Measurements from ENCODE around the gene ASCC3.

ASCC3 gene

DNA sequence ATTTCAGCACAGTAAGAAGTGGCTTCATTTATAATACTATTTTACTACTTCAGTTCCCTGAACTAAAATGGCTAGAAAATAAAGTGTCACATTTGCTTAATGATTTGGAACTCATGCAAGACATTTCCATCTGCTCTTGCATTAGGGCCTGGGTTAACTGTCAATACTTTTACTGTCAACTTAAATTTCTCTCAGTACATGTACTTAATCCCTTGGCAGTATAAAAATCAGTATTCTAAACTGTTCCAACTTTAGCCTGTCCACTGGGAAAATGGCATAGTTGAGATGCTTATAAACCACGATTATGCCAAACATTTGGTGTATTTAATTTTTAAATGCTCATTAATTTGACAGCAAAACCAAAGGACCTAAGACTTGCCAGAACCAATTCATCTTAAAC, 154.5 kb downstream of the ASCC3 start:
- no peaks in the 10 kb centered on the region for H3K27me3 Mint-ChIP-seq (ENCODE audit: low read depth, poor library complexity)

DNA sequence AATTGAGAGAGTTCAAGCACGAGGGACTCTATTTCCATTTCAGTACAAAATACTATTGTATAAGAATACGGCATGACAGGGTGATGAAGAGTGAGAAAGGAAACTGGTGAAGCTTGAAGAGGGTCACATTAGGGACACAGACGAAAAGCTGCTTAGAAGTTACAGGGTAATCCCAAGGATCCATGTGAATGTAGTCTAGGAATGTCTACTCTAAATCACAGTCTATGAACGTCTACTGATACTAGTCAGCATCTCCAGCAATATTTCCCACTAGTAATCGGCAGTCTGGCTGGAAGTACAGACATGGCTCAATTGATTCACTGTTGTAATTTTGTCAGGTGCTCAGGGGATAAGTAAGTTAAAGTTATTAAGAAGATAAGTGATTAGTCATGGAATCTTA, 156.4 kb downstream of the ASCC3 start:
- peak overlapping the region; percentile 86 for H3K27ac Mint-ChIP-seq
- no peak for DNase-seq
- no peaks in the 10 kb centered on the region for H3K27me3 Mint-ChIP-seq (ENCODE audit: low read depth, poor library complexity)
- no peak overlapping the region for H3K4me3 Mint-ChIP-seq
- peaks cover 15% of the 10 kb centered on the region for H3K4me1 Mint-ChIP-seq
- TF ChIP-seq, protein P1, sequence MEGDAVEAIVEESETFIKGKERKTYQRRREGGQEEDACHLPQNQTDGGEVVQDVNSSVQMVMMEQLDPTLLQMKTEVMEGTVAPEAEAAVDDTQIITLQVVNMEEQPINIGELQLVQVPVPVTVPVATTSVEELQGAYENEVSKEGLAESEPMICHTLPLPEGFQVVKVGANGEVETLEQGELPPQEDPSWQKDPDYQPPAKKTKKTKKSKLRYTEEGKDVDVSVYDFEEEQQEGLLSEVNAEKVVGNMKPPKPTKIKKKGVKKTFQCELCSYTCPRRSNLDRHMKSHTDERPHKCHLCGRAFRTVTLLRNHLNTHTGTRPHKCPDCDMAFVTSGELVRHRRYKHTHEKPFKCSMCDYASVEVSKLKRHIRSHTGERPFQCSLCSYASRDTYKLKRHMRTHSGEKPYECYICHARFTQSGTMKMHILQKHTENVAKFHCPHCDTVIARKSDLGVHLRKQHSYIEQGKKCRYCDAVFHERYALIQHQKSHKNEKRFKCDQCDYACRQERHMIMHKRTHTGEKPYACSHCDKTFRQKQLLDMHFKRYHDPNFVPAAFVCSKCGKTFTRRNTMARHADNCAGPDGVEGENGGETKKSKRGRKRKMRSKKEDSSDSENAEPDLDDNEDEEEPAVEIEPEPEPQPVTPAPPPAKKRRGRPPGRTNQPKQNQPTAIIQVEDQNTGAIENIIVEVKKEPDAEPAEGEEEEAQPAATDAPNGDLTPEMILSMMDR (IDR thresholded peaks at IDR 0.05) = no peak
- peaks cover 19% of the 10 kb centered on the region for H3K36me3 Mint-ChIP-seq (ENCODE audit: low read depth)
- H3K9me3 Mint-ChIP-seq = peaks cover 9% of the 10 kb centered on the region

More for the DNA sequence above, 154.5 kb downstream of the ASCC3 start:
- no peak overlapping the region for H3K4me3 Mint-ChIP-seq
- no peak overlapping the region for H3K27ac Mint-ChIP-seq
- TF ChIP-seq, protein P1 (IDR thresholded peaks at IDR 0.05) = no peak
- peaks cover 32% of the 10 kb centered on the region for H3K4me1 Mint-ChIP-seq
- DNase-seq = no peak
- H3K9me3 Mint-ChIP-seq = peaks cover 7% of the 10 kb centered on the region
- H3K36me3 Mint-ChIP-seq (ENCODE audit: low read depth) = peaks cover 8% of the 10 kb centered on the region

DNA sequence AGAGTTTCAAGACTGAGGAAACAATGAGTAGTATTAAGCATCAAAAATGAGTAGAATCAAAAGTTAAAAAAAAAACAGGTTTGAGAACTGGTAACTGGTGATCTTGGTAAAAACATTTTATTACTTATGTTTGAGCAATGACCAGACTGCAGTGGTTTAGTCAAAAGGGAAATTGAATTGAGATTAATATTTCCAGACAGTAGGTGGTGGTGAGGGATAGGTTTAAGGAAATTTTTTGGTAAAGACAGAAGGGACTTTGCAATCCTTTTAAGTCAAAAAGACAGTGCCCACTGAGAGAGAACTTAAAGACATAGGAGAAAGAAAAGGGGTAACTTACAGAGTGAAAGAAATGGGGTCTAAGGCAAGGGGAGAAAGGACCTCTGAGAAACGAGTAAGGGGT, 156.9 kb downstream of the ASCC3 start:
- no peak for DNase-seq
- peaks cover 19% of the 10 kb centered on the region for H3K36me3 Mint-ChIP-seq (ENCODE audit: low read depth)
- H3K9me3 Mint-ChIP-seq = peaks cover 9% of the 10 kb centered on the region
- H3K27me3 Mint-ChIP-seq (ENCODE audit: low read depth, poor library complexity) = no peaks in the 10 kb centered on the region
- H3K4me1 Mint-ChIP-seq = peaks cover 15% of the 10 kb centered on the region
- no peak overlapping the region for H3K4me3 Mint-ChIP-seq
- TF ChIP-seq, protein P1 (IDR thresholded peaks at IDR 0.05) = no peak
- peak overlapping the region; percentile 86 for H3K27ac Mint-ChIP-seq

DNA sequence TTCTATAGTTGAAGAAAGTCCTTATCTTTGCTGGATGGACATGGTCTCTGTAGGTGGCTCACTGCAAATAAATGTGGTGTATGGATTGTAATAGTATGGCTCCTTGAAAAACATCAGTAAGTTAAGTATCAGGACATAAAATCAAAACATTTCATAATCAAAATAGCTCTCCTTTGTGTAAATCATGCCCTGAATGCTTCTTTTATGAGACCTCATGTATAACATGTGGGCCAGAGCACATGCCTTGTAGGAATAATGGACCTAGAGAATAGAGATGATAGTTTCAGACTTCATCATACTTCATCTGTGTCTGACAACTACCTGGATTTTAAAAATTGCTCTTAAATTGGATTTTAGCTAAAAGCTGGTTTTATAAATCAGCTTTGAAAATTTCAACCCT, 159.9 kb downstream of the ASCC3 start:
- Mint-ChIP-seq H3K36me3 (ENCODE audit: low read depth) (peaks cover 19% of the 10 kb centered on the region), H3K4me3 (no peak overlapping the region), H3K27me3 (ENCODE audit: low read depth, poor library complexity) (no peaks in the 10 kb centered on the region), H3K4me1 (peaks cover 10% of the 10 kb centered on the region), H3K9me3 (peaks cover 9% of the 10 kb centered on the region), H3K27ac (no peak overlapping the region)
- TF ChIP-seq, protein P1 (IDR thresholded peaks at IDR 0.05) = no peak
- no peak for DNase-seq

DNA sequence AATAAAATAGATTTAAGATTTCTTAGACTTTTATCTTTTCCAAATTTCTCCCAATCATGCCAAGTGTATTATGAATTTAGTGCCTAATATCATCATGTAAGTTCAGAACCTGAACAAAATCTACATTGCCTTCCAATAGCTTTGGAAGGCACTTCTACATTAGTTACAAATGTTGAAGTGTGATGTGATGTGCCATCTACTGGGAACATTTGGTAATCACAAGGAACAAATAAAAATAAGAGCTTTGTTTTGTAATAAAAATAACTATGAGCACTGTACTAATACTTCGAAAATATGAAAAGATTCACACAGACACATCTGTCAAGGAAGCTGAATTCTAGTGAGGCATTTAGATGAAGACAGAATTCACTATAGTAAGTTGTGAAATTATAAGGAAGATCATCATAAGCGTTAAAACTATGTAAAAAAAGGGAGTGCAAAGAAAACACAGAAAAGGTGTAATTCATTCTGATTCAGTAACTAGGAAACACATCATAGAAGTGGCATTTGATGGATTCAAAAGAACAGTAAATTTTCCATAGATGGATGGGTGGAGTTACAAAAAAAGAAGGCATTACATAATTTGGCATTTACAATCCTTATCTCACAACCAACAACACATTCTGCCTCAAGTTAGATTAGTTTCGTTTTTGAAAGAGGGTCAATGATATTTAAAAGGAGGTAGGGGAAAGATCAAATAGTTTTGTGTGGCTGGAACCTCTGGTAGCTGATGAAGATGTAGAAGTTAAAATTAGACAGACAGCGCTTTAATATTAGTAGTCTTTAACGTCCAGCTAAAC, 161.0 kb downstream of the ASCC3 start:
- H3K36me3 Mint-ChIP-seq (ENCODE audit: low read depth) = peaks cover 19% of the 10 kb centered on the region
- H3K4me3 Mint-ChIP-seq = no peak overlapping the region
- TF ChIP-seq, protein P1 (IDR thresholded peaks at IDR 0.05) = peak; percentile 50
- H3K4me1 Mint-ChIP-seq = peaks cover 10% of the 10 kb centered on the region
- no peak overlapping the region for H3K27ac Mint-ChIP-seq
- no peaks in the 10 kb centered on the region for H3K27me3 Mint-ChIP-seq (ENCODE audit: low read depth, poor library complexity)
- no peak for DNase-seq
- peaks cover 9% of the 10 kb centered on the region for H3K9me3 Mint-ChIP-seq

DNA sequence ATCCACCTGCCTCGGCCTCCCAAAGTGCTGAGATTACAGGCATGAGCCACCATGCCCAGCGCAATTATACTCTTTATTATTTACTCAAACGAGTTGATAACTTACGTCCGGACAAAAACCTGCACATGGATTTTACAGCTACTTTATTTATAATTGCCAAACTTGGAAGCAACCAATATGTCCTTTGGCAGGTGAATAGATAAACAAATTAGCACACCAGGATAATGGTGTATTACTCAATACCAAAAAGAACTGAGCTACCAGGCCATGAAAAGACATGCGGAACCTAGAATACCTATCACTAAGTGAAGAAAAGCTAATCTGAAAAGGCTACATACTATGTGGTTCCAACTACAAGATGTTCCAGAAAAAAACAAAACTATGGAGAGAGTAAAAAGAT, 168.1 kb downstream of the ASCC3 start:
- Mint-ChIP-seq H3K27ac (no peak overlapping the region), H3K9me3 (no peaks in the 10 kb centered on the region), H3K4me1 (no peaks in the 10 kb centered on the region), H3K27me3 (ENCODE audit: low read depth, poor library complexity) (no peaks in the 10 kb centered on the region), H3K36me3 (ENCODE audit: low read depth) (peaks cover 14% of the 10 kb centered on the region), H3K4me3 (no peak overlapping the region)
- no peak for DNase-seq
- TF ChIP-seq, protein P1 (IDR thresholded peaks at IDR 0.05) = no peak
